GM23338 (cell line): ENCODE data around the gene FBRSL1. TPM values are rescaled to one million over a fixed set of nuclear protein-coding genes. Genes with fewer than 3 reads are reported as not detected.

Experiments
- ATAC-seq: fragments of 200-7000 bp; cut with Tn5 transposase; 3 replicates; pipeline ENCODE4 v1.9.1; 2020
- DNase-seq: peaks from one replicate; pipeline ENCODE4 v3.0.0-alpha.2; 2015; ENCODE audit warnings: low spot score
- H2AFZ ChIP-seq: fragments of 200-600 bp; sonication (generic); 2 replicates; pipeline ENCODE4 v1.8.0; 2016; ENCODE audit warnings: antibody characterized with exemption, mild to moderate bottlenecking, moderate library complexity
- H3F3A ChIP-seq: fragments of 200-600 bp; sonication (generic); replicated peaks from 2 replicates; pipeline ENCODE4 v1.8.0; 2017; ENCODE audit warnings: antibody characterized with exemption, mixed run types, low read depth
- H3K27ac ChIP-seq: fragments of 200-600 bp; sonication (generic); 2 replicates; pipeline ENCODE4 v1.6.1; 2016; ENCODE audit warnings: low read depth
- H3K27me3 ChIP-seq: fragments of 200-600 bp; sonication (generic); 2 replicates; pipeline ENCODE4 v1.8.0; 2016; ENCODE audit warnings: mild to moderate bottlenecking, mixed run types, moderate library complexity; ENCODE audit not compliant: insufficient read depth
- H3K36me3 ChIP-seq: fragments of 200-600 bp; sonication (generic); 2 replicates; pipeline ENCODE4 v1.8.0; 2016; ENCODE audit warnings: mild to moderate bottlenecking; ENCODE audit not compliant: insufficient read depth
- H3K4me1 ChIP-seq: fragments of 200-600 bp; sonication (generic); 2 replicates; pipeline ENCODE4 v1.8.0; 2016; ENCODE audit warnings: mild to moderate bottlenecking, moderate library complexity; ENCODE audit not compliant: insufficient read depth
- H3K4me2 ChIP-seq: fragments of 200-600 bp; sonication (generic); 2 replicates; pipeline ENCODE4 v1.7.1; 2017; ENCODE audit warnings: mixed run types
- H3K4me3 ChIP-seq: fragments of 200-600 bp; sonication (generic); 2 replicates; pipeline ENCODE4 v1.6.1; 2016; ENCODE audit warnings: mixed run types
- H3K79me2 ChIP-seq: fragments of 200-600 bp; sonication (generic); replicated peaks from 2 replicates; pipeline ENCODE4 v1.8.0; 2017; ENCODE audit warnings: mild to moderate bottlenecking; ENCODE audit not compliant: insufficient read depth
- H3K9me2 ChIP-seq: fragments of 200-600 bp; sonication (generic); 2 replicates; pipeline ENCODE4 v1.8.0; 2017; ENCODE audit not compliant: insufficient read depth
- H4K20me1 ChIP-seq: fragments of 200-600 bp; sonication (generic); replicated peaks from 2 replicates; pipeline ENCODE4 v1.8.0; 2017; ENCODE audit warnings: mild to moderate bottlenecking; ENCODE audit not compliant: insufficient read depth
- H3K27ac Mint-ChIP-seq: 2 replicates; pipeline ENCODE4 v1.8.0; 2020; ENCODE audit warnings: inconsistent platforms, mild to moderate bottlenecking, moderate library complexity, mixed read lengths
- H3K27me3 Mint-ChIP-seq: 3 replicates; pipeline ENCODE4 v1.8.0; 2022; ENCODE audit warnings: low read depth, mild to moderate bottlenecking, moderate library complexity, mixed read lengths, inconsistent platforms; ENCODE audit not compliant: insufficient read depth, poor library complexity
- H3K36me3 Mint-ChIP-seq: 3 replicates; pipeline ENCODE4 v1.8.0; 2021; ENCODE audit warnings: low read depth, mild to moderate bottlenecking, inconsistent platforms, moderate library complexity, mixed read lengths
- H3K4me1 Mint-ChIP-seq: 3 replicates; pipeline ENCODE4 v1.8.0; 2020; ENCODE audit warnings: mild to moderate bottlenecking, inconsistent platforms, mixed read lengths
- H3K4me3 Mint-ChIP-seq: 3 replicates; pipeline ENCODE4 v1.8.0; 2021; ENCODE audit warnings: moderate library complexity, mild to moderate bottlenecking, inconsistent platforms, mixed read lengths
- H3K9me3 Mint-ChIP-seq: 3 replicates; pipeline ENCODE4 v1.8.0; 2020; ENCODE audit warnings: moderate library complexity, mild to moderate bottlenecking, inconsistent platforms, mixed read lengths
- CTCF ChIP-seq, 2 experiments: fragments of 200-600 bp in 1 of 2; sonication (generic) in 1 of 2; conservative IDR thresholded peaks; 2 replicates each; pipeline versions ENCODE4 v1.5.1 to v1.6.1; 2016 to 2017; ENCODE audit warnings: antibody characterized with exemption in 2 of 2, low read depth in 2 of 2, mild to moderate bottlenecking in 2 of 2, moderate library complexity in 1 of 2
- ETS1 ChIP-seq: IDR thresholded peaks from 2 replicates; pipeline ENCODE4 v1.6.1; 2016; ENCODE audit warnings: antibody characterized with exemption
- EZH2 ChIP-seq: fragments of 200-600 bp; sonication (generic); IDR thresholded peaks from one replicate; pipeline ENCODE4 v1.8.0; 2017; ENCODE audit warnings: antibody characterized with exemption, mild to moderate bottlenecking, low read depth; ENCODE audit not compliant: unreplicated experiment
- JUNB ChIP-seq: IDR thresholded peaks from one replicate; pipeline ENCODE4 v1.6.1; 2016; ENCODE audit warnings: antibody characterized with exemption; ENCODE audit not compliant: unreplicated experiment
- POLR2AphosphoS5 ChIP-seq: IDR thresholded peaks from 2 replicates; pipeline ENCODE4 v1.6.1; 2016; ENCODE audit warnings: antibody characterized with exemption, low read depth
- ZNF331 ChIP-seq: fragments of 250-450 bp; sonication (Bioruptor Pico); IDR thresholded peaks from 2 replicates; pipeline ENCODE4 v1.5.0; 2020; ENCODE audit warnings: low read depth, mild to moderate bottlenecking, moderate library complexity
- ZNF462 ChIP-seq: fragments of 250-450 bp; sonication (Bioruptor Pico); IDR thresholded peaks from 2 replicates; pipeline ENCODE4 v1.5.0; 2020; ENCODE audit warnings: mild to moderate bottlenecking, moderate library complexity
- polyA plus RNA-seq: library from polyadenylated mRNA; unstranded; fragments of >200 nt; fragmentation: Nextera tagmentation; extraction: Ambion mirVana; gene quantifications from 2 replicates; pipeline ENCODE4 v1.2.1, GENCODE V29; 2016
- total RNA-seq: library from RNA; depleted of rRNA; stranded (reverse); fragments of >200 nt; shearing (Covaris generic); gene quantifications from 2 replicates; pipeline ENCODE4 v1.2.3, GENCODE V29; 2014

FBRSL1 gene
- total and polyA plus RNA-seq, 2 experiments from 2014 or later, result 37.8 to 89.8 TPM

- TF ChIP-seq ZNF462 (CRISPR knock-in tag), result no peak
Measured at GRCh38 chr12:132482771-132483170, 7.2 kb upstream of the FBRSL1 start (continued).

- Histone ChIP-seq H3F3A (0 out of 2 replicates have a peak, but pooled peaks cover 2% of the 10 kb centered on the region), H3K4me3 (no peak overlapping the region), H3K9me2 (no peaks in the 10 kb centered on the region), H3K79me2 (no peaks in the 10 kb centered on the region), H3K4me2 (no peak overlapping the region), H3K27me3 (peaks cover 90% of the 10 kb centered on the region), H4K20me1 (no peaks in the 10 kb centered on the region), H3K4me1 (peaks cover 4% of the 10 kb centered on the region), H2AFZ (no peak overlapping the region), H3K36me3 (no peaks in the 10 kb centered on the region), H3K27ac (no peak overlapping the region)
- no peak for DNase-seq
- Mint-ChIP-seq H3K4me1 (peaks cover 7% of the 10 kb centered on the region; the same call in 1 of the 3 replicates), H3K27ac (no peak overlapping the region), H3K27me3 (peaks cover 65% of the 10 kb centered on the region), H3K4me3 (no peak overlapping the region), H3K9me3 (no peaks in the 10 kb centered on the region), H3K36me3 (no peaks in the 10 kb centered on the region)
- no peak for ATAC-seq
- TF ChIP-seq JUNB (no peak), ZNF331 (CRISPR knock-in tag) (no peak), ZNF462 (CRISPR knock-in tag) (no peak), POLR2AphosphoS5 (no peak), ETS1 (no peak), CTCF (conservative IDR thresholded peaks at IDR 0.05; ENCODE audit: low read depth in 2 of 2) (no peak), EZH2 (no peak)
Measured at GRCh38 chr12:132483208-132483607, 6.7 kb upstream of the FBRSL1 start.
